HTR-8/SVneo (cell line): ENCODE measurements around the gene BPIFB6.
"Not testable (repeated sequence)": the region's sequence is repeated elsewhere in the genome, so short reads cannot be mapped to it uniquely, and the experiment has no call there.

Source experiments
- DNase-seq: peaks from one replicate; pipeline ENCODE4 v3.0.0; 2011; ENCODE audit warnings: low spot score, mixed read lengths; ENCODE audit not compliant: insufficient read length
- FAIRE-seq: peaks from 2 replicates; lab custom pipeline; 2011; peaks lifted over from hg19 to GRCh38; lab: Jason Lieb, UNC

The BPIFB6 gene

GRCh38 chr20:33026779-33027759 is 4.4 kb upstream of the BPIFB6 start:
- FAIRE-seq (peak; percentile 40), DNase-seq (no peak)

- DNase-seq (no peak), FAIRE-seq (no peak)
These were observed 3.4 kb upstream of the BPIFB6 start for GRCh38 chr20:33027769-33028751.

- FAIRE-seq = no peak
- DNase-seq = no peak
These were observed 2.6 kb upstream of the BPIFB6 start for GRCh38 chr20:33028875-33029274.

GRCh38 chr20:33030076-33030475 is 1.4 kb upstream of the BPIFB6 start:
- DNase-seq (no peak), FAIRE-seq (no peak)

- no peak for DNase-seq
- FAIRE-seq = no peak
These were observed 879 bp upstream of the BPIFB6 start for GRCh38 chr20:33030569-33030968.

- no peak for DNase-seq
- FAIRE-seq = no peak
These were observed 1.1 kb downstream of the BPIFB6 start for GRCh38 chr20:33032555-33032954.

GRCh38 chr20:33033381-33033780 is 1.9 kb downstream of the BPIFB6 start:
- FAIRE-seq (no peak), DNase-seq (no peak)

- no peak for DNase-seq
- peak; percentile 44 for FAIRE-seq
These were observed 2.7 kb downstream of the BPIFB6 start for GRCh38 chr20:33034115-33034514.

- DNase-seq (no peak), FAIRE-seq (no peak)
These were observed 3.5 kb downstream of the BPIFB6 start for GRCh38 chr20:33034901-33035492.

- FAIRE-seq (no peak), DNase-seq (no peak)
These were observed 6.0 kb downstream of the BPIFB6 start for GRCh38 chr20:33037456-33037855.

- DNase-seq (no peak), FAIRE-seq (no peak)
These were observed 6.8 kb downstream of the BPIFB6 start for GRCh38 chr20:33038243-33038642.

- FAIRE-seq (no peak), DNase-seq (no peak)
These were observed 11.0 kb downstream of the BPIFB6 start for GRCh38 chr20:33042430-33042829.

- FAIRE-seq = no peak
- no peak for DNase-seq
These were observed 11.7 kb downstream of the BPIFB6 start for GRCh38 chr20:33042983-33043730.

GRCh38 chr20:33043731-33044181 is 12.3 kb downstream of the BPIFB6 start:
- FAIRE-seq (no peak), DNase-seq (no peak)

- FAIRE-seq = not testable (repeated sequence)
These were observed 13.8 kb downstream of the BPIFB6 start for GRCh38 chr20:33045129-33045721.

GRCh38 chr20:33046412-33046811 is 15.0 kb downstream of the BPIFB6 start:
- DNase-seq = no peak
- no peak for FAIRE-seq

More at GRCh38 chr20:33045129-33045721, 13.8 kb downstream of the BPIFB6 start:
- not testable (repeated sequence) for DNase-seq

- no peak for DNase-seq
- FAIRE-seq = no peak
These were observed 19.9 kb downstream of the BPIFB6 start for GRCh38 chr20:33051333-33051732.

GRCh38 chr20:33053291-33054106 is 22.1 kb downstream of the BPIFB6 start, which contains the start of gene BPIFB3:
Gene BPIFB3 (plus strand): TSS chr20:33053903. CDS start chr20:33055436, 1,533 bp downstream.
- FAIRE-seq (no peak), DNase-seq (no peak)
